Measurements from ENCODE around the gene DENND4B.

DENND4B gene

GRCh38 chr1:153929981-153930948 lies 16.3 kb downstream of the DENND4B start:
- no peak overlapping the region for H3K27ac ChIP-seq
- no peak overlapping the region for H3K9ac ChIP-seq (ENCODE audit: insufficient read length)
- H3K36me3 ChIP-seq (ENCODE audit: insufficient read depth, low read length) = peaks cover 4% of the 10 kb centered on the region; the same call in 1 of the 2 replicates
- no peak overlapping the region for H3K4me3 ChIP-seq
- DNase-seq (ENCODE audit: low read depth, low spot score) = no peak
- TF ChIP-seq POLR2AphosphoS5 (IDR thresholded peaks at IDR 0.05; ENCODE audit: borderline replicate concordance, low read depth, low read length) (no peak), FOXP2 (optimal IDR thresholded peaks at IDR 0.05; ENCODE audit: control extremely low read depth, extremely low read length, insufficient read depth) (no peak), EZH2 (IDR thresholded peaks at IDR 0.05) (no peak)
- no peaks in the 10 kb centered on the region for H3K9me3 ChIP-seq (ENCODE audit: low read depth, low read length)

- Histone ChIP-seq H3K4me3 (no peak overlapping the region), H3K27ac (no peak overlapping the region), H3K36me3 (ENCODE audit: insufficient read depth, low read length) (peaks cover 4% of the 10 kb centered on the region; the same call in 1 of the 2 replicates), H3K9me3 (ENCODE audit: low read depth, low read length) (no peaks in the 10 kb centered on the region), H3K9ac (ENCODE audit: insufficient read length) (no peak overlapping the region)
- DNase-seq (ENCODE audit: low read depth, low spot score) = no peak
- TF ChIP-seq POLR2AphosphoS5 (IDR thresholded peaks at IDR 0.05; ENCODE audit: borderline replicate concordance, low read depth, low read length) (no peak), EZH2 (IDR thresholded peaks at IDR 0.05) (no peak), FOXP2 (optimal IDR thresholded peaks at IDR 0.05; ENCODE audit: control extremely low read depth, extremely low read length, insufficient read depth) (no peak)
These were observed 17.1 kb downstream of the DENND4B start for GRCh38 chr1:153929426-153929825.

GRCh38 chr1:153928791-153929341 lies 17.7 kb downstream of the DENND4B start:
- DNase-seq (ENCODE audit: low read depth, low spot score) = no peak
- TF ChIP-seq FOXP2 (optimal IDR thresholded peaks at IDR 0.05; ENCODE audit: control extremely low read depth, extremely low read length, insufficient read depth) (no peak), POLR2AphosphoS5 (IDR thresholded peaks at IDR 0.05; ENCODE audit: borderline replicate concordance, low read depth, low read length) (no peak), EZH2 (IDR thresholded peaks at IDR 0.05) (no peak)
- H3K36me3 ChIP-seq (ENCODE audit: insufficient read depth, low read length) = peaks cover 4% of the 10 kb centered on the region; the same call in 1 of the 2 replicates
- no peak overlapping the region for H3K9ac ChIP-seq (ENCODE audit: insufficient read length)
- no peaks in the 10 kb centered on the region for H3K9me3 ChIP-seq (ENCODE audit: low read depth, low read length)
- H3K27ac ChIP-seq = no peak overlapping the region
- no peak overlapping the region for H3K4me3 ChIP-seq

GRCh38 chr1:153928245-153928644 lies 18.3 kb downstream of the DENND4B start:
- H3K4me3 ChIP-seq = no peak overlapping the region
- DNase-seq (ENCODE audit: low read depth, low spot score) = no peak
- no peak overlapping the region for H3K27ac ChIP-seq
- H3K9ac ChIP-seq (ENCODE audit: insufficient read length) = no peak overlapping the region
- TF ChIP-seq EZH2 (IDR thresholded peaks at IDR 0.05) (no peak), POLR2AphosphoS5 (IDR thresholded peaks at IDR 0.05; ENCODE audit: borderline replicate concordance, low read depth, low read length) (no peak; the same call in 1 of the 2 replicates), FOXP2 (optimal IDR thresholded peaks at IDR 0.05; ENCODE audit: control extremely low read depth, extremely low read length, insufficient read depth) (no peak)
- H3K9me3 ChIP-seq (ENCODE audit: low read depth, low read length) = no peaks in the 10 kb centered on the region
- peaks cover 3% of the 10 kb centered on the region; the same call in 1 of the 2 replicates for H3K36me3 ChIP-seq (ENCODE audit: insufficient read depth, low read length)

- Histone ChIP-seq H3K9ac (ENCODE audit: insufficient read length) (no peak overlapping the region), H3K36me3 (ENCODE audit: insufficient read depth, low read length) (no peaks in the 10 kb centered on the region), H3K9me3 (ENCODE audit: low read depth, low read length) (no peaks in the 10 kb centered on the region), H3K4me3 (no peak overlapping the region), H3K27ac (no peak overlapping the region)
- no peak for DNase-seq (ENCODE audit: low read depth, low spot score)
- TF ChIP-seq POLR2AphosphoS5 (IDR thresholded peaks at IDR 0.05; ENCODE audit: borderline replicate concordance, low read depth, low read length) (no peak), EZH2 (IDR thresholded peaks at IDR 0.05) (no peak), FOXP2 (optimal IDR thresholded peaks at IDR 0.05; ENCODE audit: control extremely low read depth, extremely low read length, insufficient read depth) (no peak)
These were observed 20.1 kb downstream of the DENND4B start for GRCh38 chr1:153926405-153926804.

GRCh38 chr1:153922972-153923925 lies 23.3 kb downstream of the DENND4B start, which contains the start of gene GATAD2B:
Gene GATAD2B, minus strand, starts transcription at chr1:153922972. Its CDS starts 94,625 bp downstream, at chr1:153828347.
- Histone ChIP-seq H3K9me3 (ENCODE audit: low read depth, low read length) (no peaks in the 10 kb centered on the region), H3K36me3 (ENCODE audit: insufficient read depth, low read length) (peaks cover 6% of the 10 kb centered on the region), H3K4me3 (peak within 1 kb of the TSS; percentile 98), H3K9ac (ENCODE audit: insufficient read length) (peak within 1 kb of the TSS; percentile 86), H3K27ac (peak within 1 kb of the TSS; percentile 75)
- no peak for TF ChIP-seq EZH2 (IDR thresholded peaks at IDR 0.05)
- peak; percentile 84 for TF ChIP-seq POLR2AphosphoS5 (IDR thresholded peaks at IDR 0.05; ENCODE audit: borderline replicate concordance, low read depth, low read length)
- TF ChIP-seq FOXP2 (optimal IDR thresholded peaks at IDR 0.05; ENCODE audit: control extremely low read depth, extremely low read length, insufficient read depth) = no peak
- peak; percentile 97 for DNase-seq (ENCODE audit: low read depth, low spot score)

GRCh38 chr1:153922076-153922971 lies 24.2 kb downstream of the DENND4B start:
- peak overlapping the region; percentile 98 for H3K4me3 ChIP-seq
- H3K36me3 ChIP-seq (ENCODE audit: insufficient read depth, low read length) = peaks cover 6% of the 10 kb centered on the region
- peak overlapping the region; percentile 78 for H3K9ac ChIP-seq (ENCODE audit: insufficient read length)
- peak overlapping the region; percentile 75; the same call in 1 of the 2 replicates for H3K27ac ChIP-seq
- no peaks in the 10 kb centered on the region for H3K9me3 ChIP-seq (ENCODE audit: low read depth, low read length)
- TF ChIP-seq FOXP2 (optimal IDR thresholded peaks at IDR 0.05; ENCODE audit: control extremely low read depth, extremely low read length, insufficient read depth) = no peak
- no peak for TF ChIP-seq EZH2 (IDR thresholded peaks at IDR 0.05)
- TF ChIP-seq POLR2AphosphoS5 (IDR thresholded peaks at IDR 0.05; ENCODE audit: borderline replicate concordance, low read depth, low read length) = no peak
- no peak for DNase-seq (ENCODE audit: low read depth, low spot score)
